CD14-positive monocyte (primary cell): ENCODE measurements around the gene PARVG. TPM values are rescaled to one million over a fixed set of nuclear protein-coding genes. Genes with fewer than 3 reads are reported as not detected.

Experiments
- DNase-seq, 3 donors: peaks; one replicate each; pipeline ENCODE4 v3.0.0-alpha.2; 2011 to 2022
- H2AFZ ChIP-seq: 2 replicates; pipeline ENCODE4 v1.6.0; 2012; ENCODE audit warnings: mild to moderate bottlenecking, low read depth, low read length, inconsistent platforms; ENCODE audit not compliant: insufficient read depth, poor library complexity, severe bottlenecking
- H3K27ac ChIP-seq, 2 donors: 1 replicate in 1 of 2; 2 replicates in 1 of 2; pipeline ENCODE4 v1.5.1; 2012 to 2013; ENCODE audit warnings: low read length in 2 of 2, control low read depth in 1 of 2, inconsistent platforms in 1 of 2, low read depth in 1 of 2, mild to moderate bottlenecking in 1 of 2
- H3K27me3 ChIP-seq, 2 donors: one replicate each; pipeline versions ENCODE4 v1.6.0 to v1.6.1; 2011 to 2013; ENCODE audit warnings: low read length in 2 of 2; ENCODE audit not compliant: control insufficient read depth in 2 of 2, insufficient read depth in 2 of 2
- H3K36me3 ChIP-seq, 2 donors: replicated peaks in 1 of 2; 1 replicate in 1 of 2; 2 replicates in 1 of 2; pipeline versions ENCODE4 v1.5.1 to v1.6.1; 2012 to 2013; ENCODE audit warnings: low read length in 2 of 2, control low read depth in 1 of 2, inconsistent platforms in 1 of 2, mild to moderate bottlenecking in 1 of 2; ENCODE audit not compliant: insufficient read depth in 2 of 2, control insufficient read depth in 1 of 2
- H3K4me1 ChIP-seq, 2 donors: 1 replicate in 1 of 2; 2 replicates in 1 of 2; pipeline versions ENCODE4 v1.5.1 to v1.6.1; 2012 to 2013; ENCODE audit warnings: low read length in 2 of 2, control low read depth in 1 of 2, inconsistent platforms in 1 of 2, mild to moderate bottlenecking in 1 of 2, moderate library complexity in 1 of 2; ENCODE audit not compliant: insufficient read depth in 2 of 2, control insufficient read depth in 1 of 2
- H3K4me2 ChIP-seq: replicated peaks from 2 replicates; pipeline ENCODE3; 2012; ENCODE audit warnings: low read length, moderate library complexity, mild to moderate bottlenecking; ENCODE audit not compliant: poor library complexity, severe bottlenecking; ENCODE audit errors: extremely low read depth
- H3K4me3 ChIP-seq, 3 experiments: fragments of 200-600 bp in 1 of 3; sonication (generic) in 1 of 3; replicated peaks in 1 of 3; 1 replicate in 2 of 3; 2 replicates in 1 of 3; pipeline ENCODE4 v1.5.1; 2011 to 2013; ENCODE audit warnings: low read length in 3 of 3, mild to moderate bottlenecking in 3 of 3, control low read depth in 2 of 3, low read depth in 2 of 3, inconsistent platforms in 1 of 3, moderate library complexity in 1 of 3
- H3K79me2 ChIP-seq: 2 replicates; pipeline ENCODE4 v1.6.0; 2012; ENCODE audit warnings: mild to moderate bottlenecking, control low read depth, inconsistent platforms, low read length, moderate library complexity; ENCODE audit not compliant: insufficient read depth
- H3K9ac ChIP-seq: 2 replicates; pipeline ENCODE4 v1.6.0; 2017; ENCODE audit warnings: low read length, mild to moderate bottlenecking; ENCODE audit not compliant: insufficient read depth, poor library complexity, severe bottlenecking
- H3K9me3 ChIP-seq, 2 donors: replicated peaks in 1 of 2; 1 replicate in 1 of 2; 2 replicates in 1 of 2; pipeline versions ENCODE4 v1.5.1 to v1.6.1; 2012 to 2013; ENCODE audit warnings: low read length in 2 of 2, control low read depth in 1 of 2; ENCODE audit not compliant: control insufficient read depth in 1 of 2, insufficient read depth in 1 of 2
- H4K20me1 ChIP-seq: 2 replicates; pipeline ENCODE4 v1.6.0; 2012; ENCODE audit warnings: mild to moderate bottlenecking, low read length, control low read depth, moderate library complexity; ENCODE audit not compliant: insufficient read depth
- H3K27ac Mint-ChIP-seq, 7 donors: one replicate each; pipeline ENCODE4 v1.8.0; 2020; ENCODE audit warnings: mild to moderate bottlenecking in 7 of 7, mixed read lengths in 7 of 7, moderate library complexity in 6 of 7, inconsistent platforms in 2 of 7
- H3K27me3 Mint-ChIP-seq, 3 donors: one replicate each; pipeline ENCODE4 v1.8.0; 2021 to 2022; ENCODE audit warnings: low read depth in 3 of 3, mild to moderate bottlenecking in 3 of 3, mixed read lengths in 3 of 3, moderate library complexity in 3 of 3, inconsistent platforms in 1 of 3
- H3K36me3 Mint-ChIP-seq, 2 donors: one replicate each; pipeline ENCODE4 v1.8.0; 2020; ENCODE audit warnings: mixed read lengths in 2 of 2, inconsistent platforms in 1 of 2, mild to moderate bottlenecking in 1 of 2
- H3K4me1 Mint-ChIP-seq: one replicate; pipeline ENCODE4 v1.8.0; 2020; ENCODE audit warnings: mild to moderate bottlenecking, mixed read lengths
- H3K4me3 Mint-ChIP-seq, 2 donors: one replicate each; pipeline ENCODE4 v1.8.0; 2020; ENCODE audit warnings: mild to moderate bottlenecking in 2 of 2, mixed read lengths in 2 of 2, moderate library complexity in 1 of 2
- H3K9me3 Mint-ChIP-seq, 7 donors: one replicate each; pipeline ENCODE4 v1.8.0; 2020 to 2022; ENCODE audit warnings: mixed read lengths in 7 of 7, mild to moderate bottlenecking in 6 of 7, moderate library complexity in 6 of 7, inconsistent platforms in 2 of 7
- WGBS: methylation state at CpG from one replicate; pipeline ENCODE4 v1.1.5; 2013; ENCODE audit warnings: missing lambda C conversion rate; ENCODE audit not compliant: insufficient coverage; 5-methylcytosine and 5-hydroxymethylcytosine counted together
- intact Hi-C, 2 donors: fragments of 100-400 bp; cut with micrococcal nuclease; formaldehyde crosslinking; loops; one replicate each; pipeline versions ENCODE4 v1.15.0 to v1.15.1; 2023
- polyA plus RNA-seq, 3 donors: library from polyadenylated mRNA; depleted of rRNA in 1 of 3; unstranded in 2 of 3; stranded (reverse) in 1 of 3; fragments of 300-500 nt in 2 of 3; fragments of >200 nt in 1 of 3; fragmentation: Illumina TruSeq in 2 of 3; gene quantifications; 1 replicate in 2 of 3; 2 replicates in 1 of 3; pipeline ENCODE4 v1.2.3, GENCODE V29; 2012 to 2021
- TF ChIP-seq, protein P1 (sequence below): fragments of 200-600 bp; IDR thresholded peaks from one replicate; pipeline ENCODE4 v1.8.0; 2022; ENCODE audit warnings: antibody characterized with exemption, mild to moderate bottlenecking

Gene PARVG
- polyA plus RNA-seq, 3 donors = 169 to 577 (median 190) TPM

GRCh38 chr22:44160421-44160820 is 20.3 kb upstream of the PARVG start:
- no peak for DNase-seq
- 0% methylated on average over 3 of the region's 5 CpGs for WGBS

DNA sequence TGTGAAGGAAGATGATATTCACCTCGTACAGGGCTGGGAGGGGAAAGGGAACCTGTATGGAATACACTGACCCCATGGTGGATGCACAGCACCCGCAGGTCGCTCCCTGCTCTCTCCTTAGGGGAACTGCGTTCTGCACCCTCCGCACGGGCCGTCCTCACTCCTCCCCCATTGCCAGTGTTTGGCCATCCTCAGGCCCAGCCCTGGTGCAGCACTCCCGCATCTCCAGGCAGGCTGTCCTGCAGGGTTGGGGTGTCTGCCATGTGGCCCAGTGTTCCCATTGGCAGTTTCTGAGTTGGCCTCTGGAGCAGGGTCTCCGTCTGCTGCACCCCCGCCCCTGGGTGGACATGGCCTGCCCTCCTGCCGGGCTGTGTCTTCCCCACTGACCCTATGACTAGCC is 19.1 kb upstream of the PARVG start:
- Histone ChIP-seq H3K27ac (no peak overlapping the region), H3K9me3 (no peaks in the 10 kb centered on the region), H2AFZ (no peak overlapping the region), H3K27me3 (no peaks in the 10 kb centered on the region), H3K4me1 (peaks cover 11 to 12% of the 10 kb centered on the region in 2 donors), H4K20me1 (no peaks in the 10 kb centered on the region), H3K9ac (no peak overlapping the region), H3K4me3 (no peak overlapping the region), H3K36me3 (peaks cover 11 to 44% of the 10 kb centered on the region in 2 donors), H3K79me2 (no peaks in the 10 kb centered on the region), H3K4me2 (no peak overlapping the region)
- DNase-seq = no peak
- H3K9me3 Mint-ChIP-seq = no peaks in the 10 kb centered on the region
- intact Hi-C loops = no loop called here
- peaks cover 18% of the 10 kb centered on the region for H3K4me1 Mint-ChIP-seq
- peaks cover 40 to 48% of the 10 kb centered on the region in 2 donors for H3K36me3 Mint-ChIP-seq
- no peak overlapping the region for H3K27ac Mint-ChIP-seq
- WGBS = 100% methylated on average over 10 of the region's 11 CpGs
- peaks cover 0 to 2% (median 2%) of the 10 kb centered on the region in 3 donors for H3K27me3 Mint-ChIP-seq
- TF ChIP-seq, protein P1, sequence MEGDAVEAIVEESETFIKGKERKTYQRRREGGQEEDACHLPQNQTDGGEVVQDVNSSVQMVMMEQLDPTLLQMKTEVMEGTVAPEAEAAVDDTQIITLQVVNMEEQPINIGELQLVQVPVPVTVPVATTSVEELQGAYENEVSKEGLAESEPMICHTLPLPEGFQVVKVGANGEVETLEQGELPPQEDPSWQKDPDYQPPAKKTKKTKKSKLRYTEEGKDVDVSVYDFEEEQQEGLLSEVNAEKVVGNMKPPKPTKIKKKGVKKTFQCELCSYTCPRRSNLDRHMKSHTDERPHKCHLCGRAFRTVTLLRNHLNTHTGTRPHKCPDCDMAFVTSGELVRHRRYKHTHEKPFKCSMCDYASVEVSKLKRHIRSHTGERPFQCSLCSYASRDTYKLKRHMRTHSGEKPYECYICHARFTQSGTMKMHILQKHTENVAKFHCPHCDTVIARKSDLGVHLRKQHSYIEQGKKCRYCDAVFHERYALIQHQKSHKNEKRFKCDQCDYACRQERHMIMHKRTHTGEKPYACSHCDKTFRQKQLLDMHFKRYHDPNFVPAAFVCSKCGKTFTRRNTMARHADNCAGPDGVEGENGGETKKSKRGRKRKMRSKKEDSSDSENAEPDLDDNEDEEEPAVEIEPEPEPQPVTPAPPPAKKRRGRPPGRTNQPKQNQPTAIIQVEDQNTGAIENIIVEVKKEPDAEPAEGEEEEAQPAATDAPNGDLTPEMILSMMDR = no peak
- H3K4me3 Mint-ChIP-seq = no peak overlapping the region

More at GRCh38 chr22:44160421-44160820, 20.3 kb upstream of the PARVG start:
- no peaks in the 10 kb centered on the region for H3K79me2 ChIP-seq
- H3K4me2 ChIP-seq = peak overlapping the region; percentile 53
- H3K27ac ChIP-seq = peak overlapping the region in 1 of 2 donors; percentile 34
- H3K36me3 ChIP-seq = peaks cover 11 to 40% of the 10 kb centered on the region in 2 donors
- Mint-ChIP-seq H3K4me1 (peaks cover 18% of the 10 kb centered on the region), H3K27me3 (peaks cover 0 to 2% (median 2%) of the 10 kb centered on the region in 3 donors), H3K4me3 (peak overlapping the region in 1 of 2 donors; percentile 82), H3K27ac (peak overlapping the region in 4 of 7 donors; percentile 4 to 77 (median 44)), H3K9me3 (no peaks in the 10 kb centered on the region), H3K36me3 (peaks cover 46% of the 10 kb centered on the region in 2 donors)
- H4K20me1 ChIP-seq = no peaks in the 10 kb centered on the region
- no peaks in the 10 kb centered on the region for H3K27me3 ChIP-seq
- H3K4me3 ChIP-seq = peak overlapping the region in 1 of 3 experiments; percentile 23
- intact Hi-C loops = no loop called here
- peak overlapping the region; percentile 40 for H3K9ac ChIP-seq
- no peaks in the 10 kb centered on the region for H3K9me3 ChIP-seq
- TF ChIP-seq, protein P1 = no peak
- H3K4me1 ChIP-seq = peaks cover 11 to 12% of the 10 kb centered on the region in 2 donors
- H2AFZ ChIP-seq = peak overlapping the region; percentile 58
